Tibial nerve (tissue), 4 donors: ENCODE measurements around the gene COMT.

ENCODE experiments used
- CTCF ChIP-seq, 5 experiments: fragments of 200-600 bp in 3 of 5; fragments of 450-650 bp in 2 of 5; sonication (generic) in 3 of 5; IDR thresholded peaks; one replicate each; pipeline ENCODE4 v1.5.1; 2016 to 2019; ENCODE audit warnings: antibody characterized with exemption in 5 of 5, mild to moderate bottlenecking in 3 of 5, moderate library complexity in 2 of 5
- EP300 ChIP-seq, 2 donors: sonication (generic); formaldehyde crosslinking; IDR thresholded peaks; one replicate each; pipeline ENCODE4 v1.6.1; 2017; ENCODE audit warnings: antibody characterized with exemption in 2 of 2, mild to moderate bottlenecking in 1 of 2
- POLR2A ChIP-seq, 2 donors: fragments of 450-650 bp; IDR thresholded peaks; one replicate each; pipeline ENCODE4 v1.6.1; 2017; ENCODE audit warnings: antibody characterized with exemption in 2 of 2, mild to moderate bottlenecking in 2 of 2, moderate library complexity in 2 of 2

- TF ChIP-seq CTCF (IDR thresholded peaks at IDR 0.05) (no peak), POLR2A (IDR thresholded peaks at IDR 0.05) (no peak), EP300 (IDR thresholded peaks at IDR 0.05) (no peak)
Observed at GRCh38 chr22:19992921-19993355, 51.4 kb downstream of the COMT start.
